DOHH2 (cell line): ENCODE results near the gene SMIM36.

ENCODE experiments used
- EZH2phosphoT487 ChIP-seq: fragments of 200-600 bp; sonication (generic); IDR thresholded peaks from 2 replicates; pipeline ENCODE4 v1.6.1; 2017; ENCODE audit warnings: borderline replicate concordance, mild to moderate bottlenecking, antibody characterized with exemption, low read length, moderate library complexity, mixed read lengths
- TF ChIP-seq, protein P1 (sequence below): fragments of 200-600 bp; sonication (generic); IDR thresholded peaks from one replicate; pipeline ENCODE4 v1.5.1; 2014; ENCODE audit warnings: antibody characterized with exemption, mild to moderate bottlenecking, low read depth, low read length; ENCODE audit not compliant: poor library complexity, severe bottlenecking

DNA sequence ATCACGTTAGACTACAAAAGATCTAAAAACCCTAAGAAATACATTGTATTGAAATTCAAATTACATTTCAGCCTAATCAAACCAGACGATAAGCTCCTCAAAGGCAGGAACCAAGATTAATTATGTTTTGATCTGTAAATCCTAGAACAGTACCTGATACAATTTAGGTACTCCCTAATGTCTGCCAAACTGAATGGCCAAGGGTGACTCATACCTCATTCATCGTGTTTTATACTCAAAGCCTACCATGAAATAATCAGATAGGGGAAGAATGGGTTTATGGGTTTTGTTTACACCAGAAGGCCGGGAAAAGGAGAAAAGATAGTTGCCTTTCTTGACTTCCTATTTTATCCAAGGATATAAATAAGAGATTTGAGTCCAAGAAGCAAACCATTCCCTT, 108.9 kb downstream of the SMIM36 start:
- TF ChIP-seq, protein P1, sequence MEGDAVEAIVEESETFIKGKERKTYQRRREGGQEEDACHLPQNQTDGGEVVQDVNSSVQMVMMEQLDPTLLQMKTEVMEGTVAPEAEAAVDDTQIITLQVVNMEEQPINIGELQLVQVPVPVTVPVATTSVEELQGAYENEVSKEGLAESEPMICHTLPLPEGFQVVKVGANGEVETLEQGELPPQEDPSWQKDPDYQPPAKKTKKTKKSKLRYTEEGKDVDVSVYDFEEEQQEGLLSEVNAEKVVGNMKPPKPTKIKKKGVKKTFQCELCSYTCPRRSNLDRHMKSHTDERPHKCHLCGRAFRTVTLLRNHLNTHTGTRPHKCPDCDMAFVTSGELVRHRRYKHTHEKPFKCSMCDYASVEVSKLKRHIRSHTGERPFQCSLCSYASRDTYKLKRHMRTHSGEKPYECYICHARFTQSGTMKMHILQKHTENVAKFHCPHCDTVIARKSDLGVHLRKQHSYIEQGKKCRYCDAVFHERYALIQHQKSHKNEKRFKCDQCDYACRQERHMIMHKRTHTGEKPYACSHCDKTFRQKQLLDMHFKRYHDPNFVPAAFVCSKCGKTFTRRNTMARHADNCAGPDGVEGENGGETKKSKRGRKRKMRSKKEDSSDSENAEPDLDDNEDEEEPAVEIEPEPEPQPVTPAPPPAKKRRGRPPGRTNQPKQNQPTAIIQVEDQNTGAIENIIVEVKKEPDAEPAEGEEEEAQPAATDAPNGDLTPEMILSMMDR: no peak
- TF ChIP-seq EZH2phosphoT487: no peak
